Activated CD8-positive, alpha-beta memory T cell treated with anti-CD3 and anti-CD28 coated beads, Interleukin-2, amount 50 U/mL, for 4 hours (primary cell): ENCODE results near the gene ADAMTSL3.
"Not testable (repeated sequence)": the region's sequence is repeated elsewhere in the genome, so short reads cannot be mapped to it uniquely, and the experiment has no call there.

Source experiments
- DNase-seq: peaks from one replicate; pipeline ENCODE4 v3.0.0-alpha.2; 2020

Gene ADAMTSL3

DNA sequence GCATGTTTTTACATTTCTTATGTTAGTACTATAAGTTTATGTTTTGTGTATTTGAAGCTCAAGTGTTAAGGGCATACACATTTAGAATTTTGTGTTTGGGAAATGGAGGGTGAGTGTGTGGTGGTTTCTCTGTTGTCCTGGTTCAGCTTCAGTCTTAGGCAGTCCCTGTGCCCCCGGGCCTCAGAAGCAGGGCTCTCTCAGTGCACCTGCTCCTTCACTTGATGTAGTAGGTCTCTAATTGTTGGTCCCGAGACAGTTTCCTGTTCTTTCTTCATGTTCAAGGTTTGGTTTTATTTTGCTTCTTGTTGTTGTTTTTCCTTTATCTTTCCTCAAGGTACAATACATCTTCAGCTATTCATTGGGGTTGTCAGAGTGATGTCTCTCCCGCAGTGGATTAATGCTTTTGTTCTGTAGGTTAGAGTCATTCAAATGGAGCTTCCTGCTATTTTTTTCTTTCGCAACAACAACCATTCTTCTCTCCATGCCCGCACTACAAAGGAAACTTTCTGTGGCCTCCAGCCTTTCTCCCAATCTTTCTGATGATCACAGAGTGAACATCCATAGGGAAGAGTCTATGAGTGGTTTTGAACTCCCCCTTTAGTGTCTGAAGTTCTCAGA lies 403.9 kb downstream of the ADAMTSL3 start:
- no peak for DNase-seq

DNA sequence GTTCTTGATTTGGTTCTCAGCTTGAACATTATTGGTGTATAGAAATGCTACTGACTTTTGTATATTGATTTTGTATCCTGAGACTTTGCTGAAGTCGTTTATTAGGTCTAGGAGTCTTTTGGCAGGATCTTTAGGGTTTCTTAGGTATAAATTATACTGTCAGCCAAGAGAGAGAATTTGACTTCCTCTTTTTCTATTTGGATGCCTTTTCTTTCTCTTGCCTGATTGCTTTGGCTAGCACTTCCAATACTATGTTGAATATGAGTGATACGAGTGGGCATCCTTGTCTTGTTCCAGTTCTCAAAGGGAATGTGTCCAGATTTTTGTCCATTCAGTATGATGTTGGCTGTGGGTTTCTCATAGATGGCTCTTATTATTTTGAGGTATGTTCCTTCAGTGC lies 409.8 kb downstream of the ADAMTSL3 start:
- DNase-seq, result not testable (repeated sequence)

DNA sequence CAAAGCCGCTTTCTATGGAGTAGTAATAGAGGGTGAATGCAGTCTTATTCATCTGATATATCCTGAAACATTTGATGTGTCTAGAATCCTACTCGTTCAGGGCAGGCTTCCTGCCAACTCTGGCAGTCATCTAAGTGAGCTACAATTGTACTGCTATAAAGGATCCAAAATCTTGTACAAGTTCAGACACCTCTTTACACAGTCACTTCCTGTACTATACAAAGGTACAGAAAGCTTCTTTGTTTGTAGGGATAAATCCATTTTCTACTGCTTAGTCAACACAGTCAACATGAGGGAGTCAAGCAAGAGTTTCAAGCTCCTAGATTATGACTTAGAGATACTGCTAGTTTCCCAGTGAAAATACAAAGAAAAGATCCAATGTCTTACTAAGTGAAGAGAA lies 414.8 kb downstream of the ADAMTSL3 start:
- not testable (repeated sequence) for DNase-seq

DNA sequence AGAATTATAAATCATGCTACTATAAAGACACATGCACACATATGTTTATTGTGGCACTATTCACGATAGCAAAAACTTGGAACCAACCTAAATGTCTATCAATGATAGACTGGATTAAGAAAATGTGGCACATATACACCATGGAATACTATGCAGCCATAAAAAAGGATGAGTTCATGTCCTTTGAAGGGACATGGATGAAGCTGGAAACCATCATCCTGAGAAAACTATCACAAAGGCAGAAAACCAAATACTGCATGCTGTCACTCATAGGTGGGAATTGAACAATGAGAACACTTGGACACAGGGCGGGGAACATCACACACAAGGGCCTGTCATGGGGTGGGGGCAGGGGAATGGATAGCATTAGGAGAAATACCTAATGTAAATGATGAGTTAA lies 424.1 kb downstream of the ADAMTSL3 start:
- DNase-seq, result not testable (repeated sequence)

DNA sequence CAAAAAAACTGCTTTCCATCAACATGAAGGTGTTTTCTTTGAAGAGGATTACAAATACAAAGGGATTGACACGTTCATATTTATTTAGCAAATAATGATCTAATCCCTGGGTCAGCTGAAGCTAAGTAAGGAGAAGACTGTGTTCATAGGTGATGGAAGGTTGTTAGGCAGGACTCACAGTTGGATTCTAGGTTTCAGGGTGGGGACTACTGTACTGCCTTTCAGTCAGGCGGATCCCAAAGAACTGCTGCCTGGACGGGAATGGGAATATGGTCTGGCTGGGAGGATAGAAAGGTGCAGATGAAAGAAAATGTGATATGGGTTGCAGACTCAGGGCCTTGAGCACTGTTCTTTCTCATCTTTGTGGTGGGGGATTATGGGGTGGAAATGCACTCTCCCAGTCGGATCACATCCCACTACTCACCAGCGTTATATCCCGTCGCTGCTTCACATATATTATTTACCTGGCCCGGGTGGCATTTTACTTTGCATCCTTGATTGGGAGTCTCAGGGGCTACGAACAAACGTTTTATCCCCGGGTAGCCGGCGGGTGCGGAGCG lies 425.5 kb downstream of the ADAMTSL3 start:
- not testable (repeated sequence) for DNase-seq

DNA sequence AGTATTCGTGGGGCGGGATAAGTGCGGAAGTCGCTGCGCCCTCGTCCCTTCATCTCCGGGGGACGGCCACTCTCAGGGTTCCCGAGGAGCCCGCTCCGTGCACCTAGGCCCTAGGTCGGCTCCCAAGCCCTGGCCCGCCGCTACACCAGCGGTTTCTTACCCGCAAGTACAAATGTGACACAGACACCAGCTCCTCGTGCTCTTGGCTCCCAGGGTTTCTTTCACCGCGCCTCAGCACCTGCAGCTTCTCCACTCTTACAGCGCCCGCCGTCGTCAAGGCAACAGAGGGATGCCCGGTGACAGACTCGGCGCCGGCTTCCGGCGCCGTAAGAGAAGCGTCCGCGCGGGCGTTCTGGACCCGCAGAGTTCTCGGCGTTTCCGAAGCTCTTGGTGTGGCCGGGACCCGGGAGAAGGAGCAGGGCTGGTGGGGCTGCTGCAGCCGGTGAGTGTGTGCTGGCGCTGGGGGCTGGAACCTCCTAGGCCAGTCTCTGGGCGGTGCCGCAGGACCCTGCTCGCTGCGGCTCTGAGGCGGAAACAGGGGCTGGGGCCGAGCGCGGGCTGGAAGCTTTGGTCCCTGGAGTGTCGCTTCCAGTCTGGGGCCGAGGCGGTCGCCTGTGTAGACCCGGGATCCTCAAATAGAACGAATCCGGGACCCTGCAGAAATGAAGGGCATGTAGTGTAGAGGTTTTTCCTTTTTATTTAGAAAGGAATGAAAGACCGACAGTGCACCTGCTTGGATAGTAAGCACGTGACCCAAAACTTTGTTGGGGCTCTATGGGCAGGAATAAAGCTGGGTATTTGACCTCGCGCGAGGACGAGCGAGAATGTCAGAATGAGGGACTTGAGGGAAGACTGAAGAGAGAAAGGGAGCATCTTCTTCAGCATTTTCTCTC lies 426.2 kb downstream of the ADAMTSL3 start:
- DNase-seq, result peak; percentile 24

DNA sequence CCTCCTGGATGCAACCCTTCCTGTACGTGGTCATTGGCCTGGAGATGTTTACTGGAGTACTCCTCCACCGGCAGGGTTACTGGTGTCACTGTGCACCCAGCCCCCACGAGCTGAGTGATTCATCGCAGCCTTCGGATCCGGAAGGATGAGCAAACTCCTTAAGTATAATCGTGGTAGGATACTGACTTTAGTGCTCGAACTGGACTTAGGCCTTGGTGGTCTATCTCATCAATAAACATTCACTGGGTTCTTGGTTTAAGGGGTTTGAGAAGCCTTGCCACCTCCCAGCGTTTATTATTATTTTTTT lies 426.8 kb downstream of the ADAMTSL3 start:
- not testable (repeated sequence) for DNase-seq

DNA sequence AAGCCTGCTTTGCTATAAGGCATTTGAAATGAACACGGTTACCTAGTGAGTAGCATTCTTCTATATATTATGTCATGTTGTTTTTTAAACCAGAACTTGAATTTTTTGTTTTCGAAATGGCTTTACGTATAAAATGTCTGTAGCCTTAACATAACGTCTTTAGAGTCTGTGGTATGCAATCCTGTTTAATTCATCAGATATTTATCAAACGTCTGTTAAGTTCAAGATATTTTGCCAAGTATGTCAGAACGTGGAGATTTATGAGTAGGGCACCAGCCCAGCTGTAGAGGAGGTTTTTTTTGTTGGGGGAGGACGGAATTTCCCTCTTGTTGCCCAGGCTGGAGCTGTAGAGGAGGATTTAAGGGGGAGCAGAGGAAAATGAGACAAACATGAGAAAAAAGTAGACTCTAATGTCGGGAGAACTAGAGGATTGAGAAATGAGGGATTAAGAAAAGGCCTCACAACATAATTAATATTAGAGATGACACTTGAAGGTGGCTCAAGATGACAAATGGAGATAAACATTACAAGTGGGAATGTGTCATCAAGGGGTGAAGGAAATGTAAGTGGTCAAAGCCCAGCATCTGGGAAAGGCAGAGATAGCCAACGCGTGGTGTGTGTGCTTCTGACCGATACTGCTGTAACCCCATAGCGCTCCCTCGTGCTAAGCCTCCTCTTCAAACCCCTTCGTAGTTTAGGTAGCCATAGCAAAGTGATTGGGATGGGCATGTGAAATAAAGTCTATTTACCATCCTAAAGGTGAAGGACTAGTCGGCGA lies 427.7 kb downstream of the ADAMTSL3 start:
- DNase-seq, result no peak

DNA sequence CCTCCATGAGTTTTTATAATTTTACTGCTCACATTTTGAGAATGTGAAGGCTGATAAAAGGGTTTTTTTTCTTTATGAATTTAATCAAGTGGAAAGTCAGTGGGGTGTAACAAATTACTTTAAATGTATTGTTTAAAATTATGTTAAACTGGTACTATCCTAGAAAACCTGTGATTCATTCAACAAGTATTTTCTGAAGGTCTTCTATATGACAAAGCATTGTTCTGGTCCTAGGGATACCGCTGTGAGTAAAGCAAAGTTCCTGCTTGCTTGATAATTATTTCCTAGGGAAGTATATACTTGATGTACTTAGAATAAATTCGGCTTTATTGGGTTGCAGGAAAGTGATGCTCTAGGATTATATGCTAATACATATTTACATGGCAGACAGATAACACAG lies 428.8 kb downstream of the ADAMTSL3 start:
- DNase-seq, result no peak

DNA sequence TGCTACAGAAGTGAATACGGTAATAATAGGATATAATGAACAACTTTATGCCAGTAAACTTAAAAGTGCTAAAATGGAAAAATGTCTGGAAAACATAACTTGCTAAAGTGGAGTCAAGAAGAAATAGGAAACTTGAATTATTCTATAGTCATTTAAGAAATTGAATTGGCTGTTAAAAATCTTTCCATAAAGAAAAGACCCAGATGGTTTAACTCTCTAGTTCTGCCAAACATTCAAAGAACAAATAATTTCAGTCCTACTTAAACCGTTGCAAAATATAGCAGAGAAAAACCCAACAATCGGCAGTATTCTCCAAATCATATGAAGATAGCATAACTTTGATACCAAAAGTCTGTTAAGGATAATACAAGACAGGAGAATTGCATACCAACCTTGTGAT lies 432.1 kb downstream of the ADAMTSL3 start:
- DNase-seq, result not testable (repeated sequence)
